ENCODE data around the gene ITGB6. TPM values are rescaled to one million over a fixed set of nuclear protein-coding genes. Genes with fewer than 3 reads are reported as not detected.

The ITGB6 gene
- total RNA-seq, 1 donor from 2014 or later: 7.6 TPM

- DNase-seq (ENCODE audit: low read depth): peak; percentile 95
- H3K9me3 ChIP-seq (ENCODE audit: insufficient read depth, low read depth, low read length): no peaks in the 10 kb centered on the region
- no peaks in the 10 kb centered on the region for H3K36me3 ChIP-seq (ENCODE audit: insufficient read depth, low read length)
- H4K20me1 ChIP-seq (ENCODE audit: insufficient read depth, low read length): no peaks in the 10 kb centered on the region
- H3K9me3 Mint-ChIP-seq (ENCODE audit: unreplicated experiment): no peaks in the 10 kb centered on the region
- H3K79me2 ChIP-seq (ENCODE audit: insufficient read depth, low read length): no peaks in the 10 kb centered on the region
- peak overlapping the region; percentile 8 for H3K4me3 Mint-ChIP-seq (ENCODE audit: unreplicated experiment)
- H3K27ac ChIP-seq (ENCODE audit: low read depth, low read length): peak overlapping the region; percentile 63
- H3K27me3 ChIP-seq (ENCODE audit: insufficient read depth, low read length): no peaks in the 10 kb centered on the region
- TF ChIP-seq CTCF (IDR thresholded peaks at IDR 0.05; ENCODE audit: insufficient read depth, low read depth, low read length): no peak
- no peak for TF ChIP-seq EZH2 (IDR thresholded peaks at IDR 0.05; ENCODE audit: insufficient read depth, low read length)
- H3K27me3 Mint-ChIP-seq (ENCODE audit: low read depth, unreplicated experiment): no peaks in the 10 kb centered on the region
- H3K4me2 ChIP-seq (ENCODE audit: low read length): peak overlapping the region; percentile 51
- peak; percentile 82 for FAIRE-seq
- peaks cover 3% of the 10 kb centered on the region for H3K36me3 Mint-ChIP-seq (ENCODE audit: low read depth, unreplicated experiment)
- peak overlapping the region; percentile 98 for H3K27ac Mint-ChIP-seq (ENCODE audit: unreplicated experiment)
- peaks cover 25% of the 10 kb centered on the region for H3K4me1 ChIP-seq (ENCODE audit: insufficient read depth, low read length)
- no peak overlapping the region for H3K4me3 ChIP-seq (ENCODE audit: insufficient read depth, low read depth, low read length)
- H3K4me1 Mint-ChIP-seq (ENCODE audit: low read depth, unreplicated experiment): peaks cover 48% of the 10 kb centered on the region
- H2AFZ ChIP-seq (ENCODE audit: low read depth, low read length): peak overlapping the region; percentile 5
- no peak overlapping the region for H3K9ac ChIP-seq (ENCODE audit: low read length)
Observed at GRCh38 chr2:160214461-160215445, 14.7 kb upstream of the ITGB6 start.

- DNase-seq (ENCODE audit: low read depth) (no peak), FAIRE-seq (no peak)
- Histone ChIP-seq H2AFZ (ENCODE audit: low read depth, low read length) (no peak overlapping the region), H4K20me1 (ENCODE audit: insufficient read depth, low read length) (no peaks in the 10 kb centered on the region), H3K36me3 (ENCODE audit: insufficient read depth, low read length) (no peaks in the 10 kb centered on the region), H3K27me3 (ENCODE audit: insufficient read depth, low read length) (no peaks in the 10 kb centered on the region), H3K27ac (ENCODE audit: low read depth, low read length) (no peak overlapping the region), H3K9ac (ENCODE audit: low read length) (no peak overlapping the region), H3K4me3 (ENCODE audit: insufficient read depth, low read depth, low read length) (no peak overlapping the region), H3K4me2 (ENCODE audit: low read length) (no peak overlapping the region), H3K4me1 (ENCODE audit: insufficient read depth, low read length) (peaks cover 37% of the 10 kb centered on the region), H3K9me3 (ENCODE audit: insufficient read depth, low read depth, low read length) (no peaks in the 10 kb centered on the region), H3K79me2 (ENCODE audit: insufficient read depth, low read length) (no peaks in the 10 kb centered on the region)
- Mint-ChIP-seq H3K27me3 (ENCODE audit: low read depth, unreplicated experiment) (no peaks in the 10 kb centered on the region), H3K27ac (ENCODE audit: unreplicated experiment) (peak overlapping the region; percentile 98), H3K4me3 (ENCODE audit: unreplicated experiment) (no peak overlapping the region), H3K36me3 (ENCODE audit: low read depth, unreplicated experiment) (no peaks in the 10 kb centered on the region), H3K9me3 (ENCODE audit: unreplicated experiment) (peaks cover 3% of the 10 kb centered on the region), H3K4me1 (ENCODE audit: low read depth, unreplicated experiment) (peaks cover 60% of the 10 kb centered on the region)
- no peak for TF ChIP-seq CTCF (IDR thresholded peaks at IDR 0.05; ENCODE audit: insufficient read depth, low read depth, low read length)
- no peak for TF ChIP-seq EZH2 (IDR thresholded peaks at IDR 0.05; ENCODE audit: insufficient read depth, low read length)
Observed at GRCh38 chr2:160213511-160213910, 13.4 kb upstream of the ITGB6 start.

Measured in astrocyte (in vitro differentiated cells and primary cell).